Ovary (tissue), 3 donors: ENCODE results near the gene DENND1A.

Experiments used
- EP300 ChIP-seq: sonication (generic); formaldehyde crosslinking; IDR thresholded peaks from one replicate; pipeline ENCODE4 v1.6.1; 2017; ENCODE audit warnings: antibody characterized with exemption
- POLR2A ChIP-seq: fragments of 450-650 bp; IDR thresholded peaks from one replicate; pipeline ENCODE4 v1.6.1; 2017; ENCODE audit warnings: antibody characterized with exemption, mild to moderate bottlenecking, moderate library complexity
- TF ChIP-seq, protein P1 (sequence below), 3 donors: fragments of 450-650 bp in 2 of 3; fragments of 200-600 bp in 1 of 3; IDR thresholded peaks; one replicate each; pipeline versions ENCODE4 v1.5.1 to v1.8.0; 2016 to 2022; ENCODE audit warnings: antibody characterized with exemption in 3 of 3, mild to moderate bottlenecking in 1 of 3
- donor health status: DM: no; HTN: no; CAD: no.

DNA sequence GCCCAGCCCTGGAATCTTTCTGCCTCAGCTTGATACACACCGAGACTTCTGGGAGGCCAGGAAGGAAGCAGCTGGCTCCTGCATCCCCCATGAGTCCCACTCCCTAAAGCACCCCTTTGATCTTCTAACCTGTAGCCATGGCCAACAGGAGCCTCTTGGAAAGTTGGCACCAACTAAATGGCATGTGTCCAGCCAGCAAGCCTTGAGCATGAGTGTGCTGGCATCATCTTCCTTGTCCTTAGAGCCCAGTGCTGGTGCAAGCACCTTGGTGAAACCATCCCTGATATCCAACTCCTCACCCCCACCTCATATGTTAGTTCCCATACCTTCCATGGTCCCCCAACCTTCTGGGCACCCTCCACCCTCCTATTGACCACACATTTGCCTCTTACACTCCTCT lies 443.5 kb downstream of the DENND1A start:
- TF ChIP-seq, protein P1, sequence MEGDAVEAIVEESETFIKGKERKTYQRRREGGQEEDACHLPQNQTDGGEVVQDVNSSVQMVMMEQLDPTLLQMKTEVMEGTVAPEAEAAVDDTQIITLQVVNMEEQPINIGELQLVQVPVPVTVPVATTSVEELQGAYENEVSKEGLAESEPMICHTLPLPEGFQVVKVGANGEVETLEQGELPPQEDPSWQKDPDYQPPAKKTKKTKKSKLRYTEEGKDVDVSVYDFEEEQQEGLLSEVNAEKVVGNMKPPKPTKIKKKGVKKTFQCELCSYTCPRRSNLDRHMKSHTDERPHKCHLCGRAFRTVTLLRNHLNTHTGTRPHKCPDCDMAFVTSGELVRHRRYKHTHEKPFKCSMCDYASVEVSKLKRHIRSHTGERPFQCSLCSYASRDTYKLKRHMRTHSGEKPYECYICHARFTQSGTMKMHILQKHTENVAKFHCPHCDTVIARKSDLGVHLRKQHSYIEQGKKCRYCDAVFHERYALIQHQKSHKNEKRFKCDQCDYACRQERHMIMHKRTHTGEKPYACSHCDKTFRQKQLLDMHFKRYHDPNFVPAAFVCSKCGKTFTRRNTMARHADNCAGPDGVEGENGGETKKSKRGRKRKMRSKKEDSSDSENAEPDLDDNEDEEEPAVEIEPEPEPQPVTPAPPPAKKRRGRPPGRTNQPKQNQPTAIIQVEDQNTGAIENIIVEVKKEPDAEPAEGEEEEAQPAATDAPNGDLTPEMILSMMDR (IDR thresholded peaks at IDR 0.05), result no peak
- TF ChIP-seq POLR2A (no peak), EP300 (no peak)
